Endothelial cell of umbilical vein (primary cell): Measurements from ENCODE around the gene KIF4A. TPM values are rescaled to one million over a fixed set of nuclear protein-coding genes. Genes with fewer than 3 reads are reported as not detected.

Experiments used
- BruUV-seq: library from RNA; stranded (reverse); fragments of 400-500 nt; replicated peaks from 2 replicates; lab custom pipeline; 2021; lab: Mats Ljungman, UMichigan
- CTCF ChIA-PET: fragments of 300-600, 350-600 bp; sonication (Branson Sonifier 250); formaldehyde crosslinking; loops from one replicate; lab custom pipeline; 2021; ENCODE audit warnings: antibody characterized with exemption, inconsistent platforms; lab: Charles Lee
- POLR2A ChIA-PET: fragments of 300-600, 350-600 bp; sonication (Branson Sonifier 250); formaldehyde crosslinking; loops from one replicate; lab custom pipeline; 2021; ENCODE audit warnings: antibody characterized with exemption, inconsistent platforms; lab: Charles Lee
- DNase-seq: peaks from one replicate; pipeline ENCODE4 v3.0.0-alpha.2; 2011; ENCODE audit warnings: low read depth, low spot score
- FAIRE-seq: peaks from 2 replicates; lab custom pipeline; 2011; peaks lifted over from hg19 to GRCh38; lab: Jason Lieb, UNC
- H2AFZ ChIP-seq: 2 replicates; pipeline ENCODE4 v1.6.0; 2012; ENCODE audit warnings: low read depth, low read length, control low read depth, inconsistent platforms
- H3K27ac ChIP-seq: 2 replicates; pipeline ENCODE4 v1.5.1; 2011; ENCODE audit warnings: low read depth, mild to moderate bottlenecking, control low read depth, low read length, moderate library complexity; ENCODE audit not compliant: insufficient read depth
- H3K27me3 ChIP-seq, 2 experiments: 2 replicates each; pipeline versions ENCODE4 v1.6.0 to v1.6.1; 2011; ENCODE audit warnings: low read length in 2 of 2, mixed read lengths in 1 of 2; ENCODE audit not compliant: control insufficient read depth in 2 of 2, insufficient read depth in 2 of 2
- H3K36me3 ChIP-seq, 2 experiments: 2 replicates in 1 of 2; 3 replicates in 1 of 2; pipeline ENCODE4 v1.5.1; 2011; ENCODE audit warnings: low read length in 2 of 2, mild to moderate bottlenecking in 1 of 2, moderate library complexity in 1 of 2; ENCODE audit not compliant: control insufficient read depth in 2 of 2, insufficient read depth in 2 of 2; ENCODE audit errors: extremely low read depth in 1 of 2
- H3K4me1 ChIP-seq: 3 replicates; pipeline ENCODE4 v1.5.1; 2011; ENCODE audit warnings: mild to moderate bottlenecking, low read length; ENCODE audit not compliant: control insufficient read depth, insufficient read depth; ENCODE audit errors: extremely low read depth
- H3K4me2 ChIP-seq: 2 replicates; pipeline ENCODE4 v1.6.1; 2011; ENCODE audit warnings: low read length, control low read depth, mixed read lengths; ENCODE audit not compliant: insufficient read depth
- H3K4me3 ChIP-seq, 3 experiments: fragments of 200-600 bp in 1 of 3; sonication (generic), shearing (Covaris generic) in 1 of 3; replicated peaks in 1 of 3; 2 replicates each; pipeline ENCODE4 v1.5.1; 2011 to 2016; ENCODE audit warnings: control low read depth in 3 of 3, low read length in 3 of 3, mild to moderate bottlenecking in 2 of 3, inconsistent platforms in 1 of 3, low read depth in 1 of 3, moderate library complexity in 1 of 3; ENCODE audit not compliant: insufficient read depth in 1 of 3
- H3K79me2 ChIP-seq: 2 replicates; pipeline ENCODE4 v1.6.0; 2012; ENCODE audit warnings: low read length, inconsistent platforms; ENCODE audit not compliant: control insufficient read depth, insufficient read depth
- H3K9ac ChIP-seq: replicated peaks from 2 replicates; pipeline ENCODE3; 2011; ENCODE audit warnings: low read length, control low read depth; ENCODE audit not compliant: insufficient read depth; ENCODE audit errors: extremely low read depth
- H3K9me1 ChIP-seq: replicated peaks from 3 replicates; pipeline ENCODE4 v1.6.0; 2011; ENCODE audit warnings: mild to moderate bottlenecking, low read length; ENCODE audit not compliant: control insufficient read depth, insufficient read depth; ENCODE audit errors: extremely low read depth
- H3K9me3 ChIP-seq: replicated peaks from 2 replicates; pipeline ENCODE4 v1.5.1; 2012; ENCODE audit warnings: low read length, inconsistent platforms; ENCODE audit not compliant: control insufficient read depth, insufficient read depth
- H4K20me1 ChIP-seq: replicated peaks from 2 replicates; pipeline ENCODE3; 2011; ENCODE audit warnings: mild to moderate bottlenecking, low read length; ENCODE audit not compliant: control insufficient read depth, insufficient read depth; ENCODE audit errors: extremely low read depth
- CTCF ChIP-seq, 2 donors: IDR thresholded peaks; 1 replicate in 1 of 2; 2 replicates in 1 of 2; pipeline ENCODE4 v1.5.1; 2011; ENCODE audit warnings: low read length in 2 of 2, mild to moderate bottlenecking in 2 of 2, moderate library complexity in 2 of 2, control low read depth in 1 of 2, inconsistent platforms in 1 of 2, low read depth in 1 of 2; ENCODE audit not compliant: insufficient read depth in 1 of 2; ENCODE audit errors: extremely low read depth in 1 of 2
- EZH2 ChIP-seq: IDR thresholded peaks from 2 replicates; pipeline ENCODE4 v1.6.1; 2012; ENCODE audit warnings: borderline replicate concordance, low read depth, mild to moderate bottlenecking, moderate library complexity, low read length, inconsistent platforms; ENCODE audit not compliant: severe bottlenecking
- GATA2 ChIP-seq: IDR thresholded peaks from 2 replicates; pipeline ENCODE4 v1.7.0; 2011; ENCODE audit warnings: low read depth, mild to moderate bottlenecking, moderate library complexity, mixed read lengths, low read length; ENCODE audit not compliant: insufficient read length, insufficient read depth
- JUN ChIP-seq: IDR thresholded peaks from 2 replicates; pipeline ENCODE4 v1.6.1; 2011; ENCODE audit warnings: borderline replicate concordance, low read depth; ENCODE audit not compliant: insufficient read length, insufficient read depth
- MYC ChIP-seq: IDR thresholded peaks from one replicate; pipeline ENCODE4 v1.6.1; 2011; ENCODE audit warnings: mild to moderate bottlenecking, low read depth, low read length
- POLR2A ChIP-seq: IDR thresholded peaks from 2 replicates; pipeline ENCODE4 v1.6.1; 2012; ENCODE audit warnings: low read depth, mild to moderate bottlenecking, control low read depth, low read length
- POLR2AphosphoS5 ChIP-seq: IDR thresholded peaks from 2 replicates; pipeline ENCODE4 v1.6.1; 2012; ENCODE audit warnings: low read depth, mild to moderate bottlenecking, control low read depth, low read length, moderate library complexity; ENCODE audit not compliant: insufficient read depth
- dilution Hi-C: fragments of 300-500 bp; cut with MboI; formaldehyde crosslinking; loops from one replicate; pipeline ENCODE4 v1.15.0; 2019; ENCODE audit warnings: low sequenced_read_pairs; ENCODE audit not compliant: extremely low pct_ligation_motif_present
- intact Hi-C: fragments of 100-400 bp; cut with micrococcal nuclease; formaldehyde crosslinking; loops from one replicate; pipeline ENCODE4 v1.10.0; 2022
- polyA plus RNA-seq, 4 experiments: library from polyadenylated mRNA; depleted of rRNA in 3 of 4; stranded (reverse) in 3 of 4; unstranded in 1 of 4; fragments of >200 nt; gene quantifications; 2 replicates each; pipeline versions ENCODE4 v1.2.1 to v1.2.3, GENCODE V29; 2011 to 2012; ENCODE audit warnings: missing spikeins in 1 of 4
- total RNA-seq: library from RNA; stranded (reverse); gene quantifications from 2 replicates; pipeline ENCODE4 v1.2.3, GENCODE V29; 2021

KIF4A gene
- total and polyA plus RNA-seq, 2 donors (not counting 3 experiments of a cell fraction or from before 2014, with no cell fraction given), result 9.6 to 41.3 TPM

- dilution Hi-C loops, result no loop called here
- DNase-seq, result no peak
Observed at GRCh38 chrX:70336767-70337166, 46.9 kb downstream of the KIF4A start.

More at GRCh38 chrX:70336767-70337166, 46.9 kb downstream of the KIF4A start:
- Histone ChIP-seq H3K4me1 (no peaks in the 10 kb centered on the region), H3K9me3 (no peaks in the 10 kb centered on the region), H2AFZ (no peak overlapping the region), H3K27ac (no peak overlapping the region), H3K4me3 (no peak overlapping the region), H3K9ac (no peak overlapping the region), H3K4me2 (no peak overlapping the region), H3K36me3 (no peaks in the 10 kb centered on the region), H3K9me1 (no peaks in the 10 kb centered on the region), H4K20me1 (no peaks in the 10 kb centered on the region), H3K27me3 (no peaks in the 10 kb centered on the region), H3K79me2 (no peaks in the 10 kb centered on the region)
- ChIA-PET CTCF (no interaction called here), POLR2A (no interaction called here)
- intact Hi-C loops, result no loop called here
- TF ChIP-seq EZH2 (no peak), POLR2AphosphoS5 (no peak), MYC (no peak), GATA2 (no peak), JUN (no peak), POLR2A (no peak), CTCF (IDR thresholded peaks at IDR 0.05; ENCODE audit: extremely low read depth in 1 of 2, insufficient read depth in 1 of 2, low read depth in 1 of 2, low read length in 2 of 2) (no peak)
- BruUV-seq, result no TSS peak
- no peak for FAIRE-seq
